ENCODE results near the gene PRRT2. TPM values are rescaled to one million over a fixed set of nuclear protein-coding genes. Genes with fewer than 3 reads are reported as not detected.

PRRT2 gene
- total RNA-seq, 1 donor from 2014 or later, result 1.1 TPM

GRCh38 chr16:29810699-29811169 lies 1.3 kb upstream of the PRRT2 start:
- intact Hi-C loops (cut with micrococcal nuclease), result no loop called here

DNA sequence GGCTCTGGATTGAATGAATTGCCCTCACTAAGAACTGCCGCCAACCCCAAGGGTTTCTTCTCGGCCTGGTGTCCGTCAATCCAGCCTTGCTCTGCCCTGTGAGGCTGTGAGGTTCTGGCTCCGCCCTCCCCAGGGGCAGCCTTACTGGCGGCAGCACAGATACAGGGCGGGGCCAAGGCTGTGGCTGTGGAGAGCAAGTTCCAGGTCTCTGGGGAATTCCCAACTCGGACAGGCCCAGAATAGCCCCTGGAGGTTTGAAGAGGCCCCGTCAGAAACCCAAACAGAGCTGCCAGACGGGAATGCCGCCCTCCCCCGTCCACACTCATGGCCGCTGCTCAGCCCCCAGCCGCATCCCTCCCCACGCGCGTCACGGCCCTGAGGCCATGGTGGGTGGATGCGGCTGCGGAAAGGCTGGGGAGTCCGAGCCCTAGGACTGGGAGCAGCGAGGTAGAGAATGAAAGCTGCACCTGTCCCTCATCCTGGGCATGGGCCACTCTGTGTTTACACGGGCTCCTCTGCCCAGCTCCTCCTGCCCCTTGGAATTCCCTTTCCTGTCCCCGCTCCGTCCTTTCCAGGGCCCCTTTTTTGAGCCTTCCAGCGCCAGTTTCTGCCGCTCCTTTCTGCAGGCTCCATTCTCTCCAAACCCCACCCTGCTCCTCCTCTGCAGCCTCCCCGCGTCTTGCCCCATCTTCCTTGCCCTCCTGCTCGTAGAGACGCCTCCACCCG lies 660 bp upstream of the PRRT2 start:
- intact Hi-C loops (cut with micrococcal nuclease), result no loop called here

- intact Hi-C loops (cut with micrococcal nuclease), result no loop called here
Measured at GRCh38 chr16:29812754-29813643, 1.0 kb downstream of the PRRT2 start.

DNA sequence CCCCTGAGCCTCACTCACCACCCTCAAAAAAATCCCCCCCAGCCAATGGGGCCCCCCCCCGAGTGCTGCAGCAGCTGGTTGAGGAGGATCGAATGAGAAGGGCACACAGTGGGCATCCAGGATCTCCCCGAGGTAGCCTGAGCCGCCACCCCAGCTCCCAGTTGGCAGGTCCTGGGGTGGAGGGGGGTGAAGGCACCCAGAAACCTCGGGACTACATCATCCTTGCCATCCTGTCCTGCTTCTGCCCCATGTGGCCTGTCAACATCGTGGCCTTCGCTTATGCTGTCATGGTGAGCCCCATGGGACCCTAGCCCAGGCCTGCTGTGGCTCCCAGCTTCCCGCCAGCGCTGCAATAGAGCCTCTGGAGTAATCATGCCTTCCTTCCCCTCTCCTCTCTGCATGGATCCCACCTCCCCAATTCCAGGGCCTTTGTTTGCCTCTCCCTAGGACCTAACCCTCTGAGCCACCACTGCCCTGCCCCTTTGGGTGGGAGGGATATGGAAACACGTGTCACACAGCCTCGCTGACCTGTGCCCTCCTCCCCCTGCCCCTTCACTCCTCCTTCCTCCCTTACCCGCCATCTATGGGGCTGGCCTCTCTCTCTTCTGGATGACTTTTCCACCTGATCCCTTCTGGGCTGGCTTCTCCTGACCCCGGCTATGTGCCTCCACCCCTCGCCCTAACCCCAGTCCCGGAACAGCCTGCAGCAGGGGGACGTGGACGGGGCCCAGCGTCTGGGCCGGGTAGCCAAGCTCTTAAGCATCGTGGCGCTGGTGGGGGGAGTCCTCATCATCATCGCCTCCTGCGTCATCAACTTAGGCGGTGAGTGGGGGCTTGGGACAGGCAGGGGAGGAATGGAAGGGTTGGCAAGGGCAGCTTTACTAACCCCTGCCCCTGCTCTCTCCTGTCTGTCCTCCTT lies 1.9 kb downstream of the PRRT2 start:
- intact Hi-C loops (cut with micrococcal nuclease), result loop anchor here (2.0 kb wide), 1 partner anchor 29 kb away; no protein-coding TSS in a partner anchor

DNA sequence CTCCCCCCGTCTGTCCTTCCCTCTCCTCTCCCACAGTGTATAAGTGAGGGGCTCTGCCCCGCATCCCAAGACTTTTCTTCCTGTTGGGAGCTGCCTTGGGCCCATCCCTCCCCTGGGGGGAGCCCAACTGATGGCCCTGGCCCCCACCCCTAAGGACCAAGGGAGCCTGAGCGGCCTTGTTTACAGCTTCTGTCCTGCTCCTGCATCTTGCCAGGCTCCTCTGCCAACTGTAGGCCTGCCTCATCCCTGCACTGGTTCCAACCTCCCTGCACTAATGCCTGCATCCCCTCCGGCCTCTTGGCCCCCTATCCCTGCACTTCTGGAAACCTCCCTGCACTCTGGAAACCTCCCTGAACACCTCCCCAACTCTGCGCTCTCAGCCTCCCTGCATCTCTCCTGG lies 2.6 kb downstream of the PRRT2 start:
- intact Hi-C loops (cut with micrococcal nuclease), result loop anchor here (2.0 kb wide), 1 partner anchor 30 kb away; no protein-coding TSS in a partner anchor

DNA sequence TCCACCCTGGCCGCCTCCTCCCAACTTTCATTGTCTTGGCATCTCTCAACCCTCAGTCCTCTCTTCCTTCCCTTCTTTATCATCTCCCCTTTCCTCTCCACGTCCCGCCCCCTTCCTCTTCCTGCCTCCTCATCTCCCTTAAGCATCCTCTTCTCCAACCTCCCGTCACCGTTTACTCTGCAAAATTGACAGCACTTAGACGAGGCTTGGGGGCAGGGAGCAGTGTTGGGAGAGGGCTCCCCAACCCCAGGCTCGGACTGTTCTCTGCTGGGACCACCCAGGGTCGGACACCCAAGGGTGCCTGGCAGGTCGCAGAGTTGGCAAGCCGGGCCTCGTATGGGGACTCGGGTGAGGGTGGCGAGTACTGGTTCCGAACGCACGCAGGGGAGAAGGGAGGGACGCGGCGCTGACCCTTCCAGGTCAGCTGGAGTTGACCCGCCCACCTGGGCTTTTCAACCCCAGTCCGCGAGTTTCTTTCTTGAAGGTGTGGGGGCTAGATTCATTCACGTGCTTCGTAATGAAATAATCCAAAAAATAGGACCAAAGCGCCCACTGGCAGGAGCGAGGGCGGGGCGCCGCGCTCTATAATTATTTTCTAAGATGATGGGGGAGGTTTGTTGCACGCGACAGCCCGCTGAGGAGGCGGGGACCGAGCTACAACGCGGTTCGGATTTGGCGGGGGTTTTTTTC lies 3.2 kb downstream of the PRRT2 start:
- intact Hi-C loops (cut with micrococcal nuclease), result loop anchor here (2.0 to 5.0 kb wide), 4 partner anchors 30 to 953 kb away; partner anchors contain the start of genes HIRIP3, INO80E, SH2B1 and TMEM219

GRCh38 chr16:29815793-29816693 lies 4.0 kb downstream of the PRRT2 start, which contains the start of gene PAGR1:
TSS of gene PAGR1 (plus strand) at chr16:29816152. CDS start at chr16:29816526, 374 bp downstream.
- intact Hi-C loops (cut with micrococcal nuclease), result loop anchor here (1.0 to 5.0 kb wide), 7 partner anchors 11 to 954 kb away; partner anchors contain the start of genes CDIPT, HIRIP3, INO80E and KIF22

GRCh38 chr16:29816694-29817441 lies 4.9 kb downstream of the PRRT2 start:
- intact Hi-C loops (cut with micrococcal nuclease), result loop anchor here (1.0 to 5.0 kb wide), 6 partner anchors 12 to 955 kb away; partner anchors contain the start of genes CDIPT, HIRIP3, INO80E and KIF22

DNA sequence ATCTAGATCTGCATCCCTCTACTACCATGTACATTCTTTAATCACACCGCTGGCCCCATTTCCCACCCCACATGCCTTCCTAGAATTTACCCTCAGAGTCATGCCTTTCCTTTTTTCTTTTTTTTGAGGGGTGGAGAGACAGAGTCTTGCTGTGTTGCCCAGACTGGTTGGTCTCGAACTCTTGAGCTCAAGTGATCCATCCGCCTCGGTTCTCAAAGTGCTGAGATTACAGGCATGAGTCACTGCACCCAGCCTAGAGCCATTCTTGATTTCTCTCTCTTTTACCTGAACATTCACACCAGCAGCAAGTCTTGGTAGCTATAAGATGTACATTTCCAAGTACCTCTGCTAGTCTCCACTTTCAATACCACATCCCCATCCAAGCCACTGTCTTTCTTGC lies 6.1 kb downstream of the PRRT2 start:
- intact Hi-C loops (cut with micrococcal nuclease), result loop anchor here (5.0 kb wide), 3 partner anchors 144 to 956 kb away; partner anchors contain the start of genes HIRIP3, INO80E, SH2B1 and TMEM219

DNA sequence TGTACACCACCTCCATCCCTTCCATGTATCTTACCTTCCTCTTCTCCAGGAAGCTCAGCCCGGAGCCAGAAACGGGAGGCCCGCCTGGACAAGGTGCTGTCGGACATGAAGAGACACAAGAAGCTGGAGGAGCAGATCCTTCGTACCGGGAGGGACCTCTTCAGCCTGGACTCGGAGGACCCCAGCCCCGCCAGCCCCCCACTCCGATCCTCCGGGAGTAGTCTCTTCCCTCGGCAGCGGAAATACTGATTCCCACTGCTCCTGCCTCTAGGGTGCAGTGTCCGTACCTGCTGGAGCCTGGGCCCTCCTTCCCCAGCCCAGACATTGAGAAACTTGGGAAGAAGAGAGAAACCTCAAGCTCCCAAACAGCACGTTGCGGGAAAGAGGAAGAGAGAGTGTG lies 7.5 kb downstream of the PRRT2 start:
- intact Hi-C loops (cut with micrococcal nuclease), result loop anchor here (5.0 kb wide), 3 partner anchors 143 to 957 kb away; partner anchors contain the start of genes HIRIP3, INO80E, SH2B1 and TMEM219

GRCh38 chr16:29820271-29820701 lies 8.3 kb downstream of the PRRT2 start, which contains the start of gene MVP:
TSS of gene MVP (plus strand) at chr16:29820462. CDS start at chr16:29830550, 10,088 bp downstream.
- intact Hi-C loops (cut with micrococcal nuclease), result loop anchor here (2.0 kb wide), 1 partner anchor 15 kb away; no protein-coding TSS in a partner anchor

GRCh38 chr16:29820730-29821642 lies 9.0 kb downstream of the PRRT2 start:
- intact Hi-C loops (cut with micrococcal nuclease), result loop anchor here (2.0 kb wide), 1 partner anchor 16 kb away; no protein-coding TSS in a partner anchor

DNA sequence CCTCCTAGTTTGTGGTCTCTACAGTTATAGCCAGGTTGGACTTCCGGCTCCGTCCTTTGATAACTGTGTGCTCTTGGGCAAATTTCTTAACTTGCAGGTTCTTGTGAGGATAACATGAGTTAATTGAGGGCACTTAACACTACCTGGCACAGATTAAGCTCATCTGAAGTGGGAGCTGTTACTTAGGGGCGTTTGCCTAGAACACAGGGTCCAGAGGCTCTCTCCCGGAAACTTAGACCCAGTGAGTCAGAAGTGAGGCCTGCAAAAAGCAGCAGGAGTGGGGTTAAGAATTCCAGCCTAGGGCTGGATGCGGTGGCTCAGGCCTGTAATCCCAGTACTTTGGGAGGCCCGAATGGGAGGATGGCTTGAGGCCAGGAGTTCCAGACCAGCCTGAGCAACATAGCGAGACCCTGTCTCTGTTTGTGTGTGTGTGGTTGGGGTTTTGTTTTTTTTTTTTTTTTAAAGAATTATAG lies 9.7 kb downstream of the PRRT2 start:
- intact Hi-C loops (cut with micrococcal nuclease), result loop anchor here (2.0 kb wide), 1 partner anchor 17 kb away; no protein-coding TSS in a partner anchor

- intact Hi-C loops (cut with micrococcal nuclease), result no loop called here
Measured at GRCh38 chr16:29824589-29825144, 12.7 kb downstream of the PRRT2 start.

DNA sequence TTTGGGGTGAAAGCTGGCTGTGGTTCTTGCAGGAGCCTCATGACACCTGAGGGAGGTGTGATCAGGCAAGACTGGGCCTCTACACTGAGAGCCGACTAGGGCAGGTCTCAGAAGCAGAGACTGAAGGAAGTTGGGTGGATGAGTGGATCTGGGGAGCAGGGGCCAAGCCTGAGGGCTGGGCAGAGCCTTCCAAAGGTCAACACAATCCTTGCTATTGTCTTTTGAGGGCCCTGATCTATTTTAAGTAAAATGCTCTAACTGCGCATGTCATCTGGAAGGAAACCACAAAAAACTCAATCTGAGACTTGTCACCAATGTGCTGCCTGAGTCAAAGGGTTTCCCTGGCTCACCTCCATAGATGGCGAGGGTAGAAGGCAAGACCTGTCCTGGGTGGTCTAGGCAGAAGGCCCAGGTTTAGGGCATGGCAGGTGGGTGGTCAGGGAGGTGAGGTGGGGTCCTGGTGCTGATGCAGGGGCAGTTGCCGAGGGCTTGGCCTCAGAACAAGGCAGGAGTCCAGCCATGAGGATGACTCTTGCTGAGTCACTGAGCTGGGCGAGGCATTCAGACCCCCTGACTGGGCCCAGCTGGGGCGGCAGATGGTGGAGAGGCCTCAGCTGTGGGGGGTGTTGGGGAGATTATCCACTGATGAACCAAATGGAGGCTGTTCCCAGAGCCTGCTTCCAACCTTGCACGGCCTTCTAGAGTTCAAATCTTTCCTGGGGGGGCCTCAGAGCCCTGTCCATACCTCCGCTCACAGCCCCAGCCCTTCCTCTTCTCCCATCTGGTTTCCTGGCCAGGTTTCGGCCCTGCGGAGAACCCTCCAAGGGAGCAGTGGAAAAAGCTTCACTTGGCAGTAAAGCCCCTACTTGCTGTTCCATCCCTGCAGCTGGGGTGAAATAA lies 13.4 kb downstream of the PRRT2 start:
- intact Hi-C loops (cut with micrococcal nuclease), result no loop called here

Data from T-helper 2 cell treated with Interferon-gamma antibody and Interleukin-4, amounts not matched to agents 100 ng/mL and 5 ng/mL, for 36 hours (primary cell).